Nephron (organoid): Measurements from ENCODE around the gene C3orf18.
A peak's percentile ranks its signal among the peaks of the same experiment; 100 is the strongest.

ENCODE experiments used
- H3K27ac Mint-ChIP-seq, 3 experiments: 2 replicates each; pipeline ENCODE4 v1.8.0; 2020; ENCODE audit warnings: mixed read lengths in 3 of 3, mild to moderate bottlenecking in 2 of 3, moderate library complexity in 1 of 3
- H3K27me3 Mint-ChIP-seq: 2 replicates; pipeline ENCODE4 v1.8.0; 2021; ENCODE audit warnings: low read depth, mild to moderate bottlenecking, moderate library complexity, mixed read lengths
- H3K36me3 Mint-ChIP-seq: 2 replicates; pipeline ENCODE4 v1.8.0; 2020; ENCODE audit warnings: low read depth, mixed read lengths
- H3K4me1 Mint-ChIP-seq: 2 replicates; pipeline ENCODE4 v1.8.0; 2020; ENCODE audit warnings: mixed read lengths
- H3K4me3 Mint-ChIP-seq, 3 experiments: 2 replicates each; pipeline ENCODE4 v1.8.0; 2020; ENCODE audit warnings: mild to moderate bottlenecking in 3 of 3, mixed read lengths in 3 of 3, moderate library complexity in 2 of 3
- H3K9me3 Mint-ChIP-seq: 2 replicates; pipeline ENCODE4 v1.8.0; 2020; ENCODE audit warnings: mixed read lengths
- CTCF ChIP-seq, 3 experiments: fragments of 200-600 bp; sonication (generic); IDR thresholded peaks; one replicate each; pipeline ENCODE4 v1.5.0; 2021; ENCODE audit warnings: antibody characterized with exemption in 3 of 3; ENCODE audit not compliant: unreplicated experiment in 3 of 3

The C3orf18 gene

GRCh38 chr3:50532062-50532705 lies 35.4 kb downstream of the C3orf18 start:
- Mint-ChIP-seq H3K4me3 (no peak overlapping the region), H3K36me3 (no peaks in the 10 kb centered on the region), H3K27ac (peak overlapping the region in 1 of 3 experiments; percentile 10), H3K9me3 (no peaks in the 10 kb centered on the region), H3K4me1 (peaks cover 28% of the 10 kb centered on the region), H3K27me3 (peaks cover 19% of the 10 kb centered on the region)
- TF ChIP-seq CTCF (IDR thresholded peaks at IDR 0.05; ENCODE audit: unreplicated experiment in 3 of 3) = peak in 1 of 3 experiments; percentile 8

GRCh38 chr3:50531201-50531600 lies 36.3 kb downstream of the C3orf18 start:
- no peak overlapping the region for H3K27ac Mint-ChIP-seq
- H3K27me3 Mint-ChIP-seq = peaks cover 19% of the 10 kb centered on the region
- H3K4me3 Mint-ChIP-seq = no peak overlapping the region
- H3K9me3 Mint-ChIP-seq = no peaks in the 10 kb centered on the region
- peaks cover 28% of the 10 kb centered on the region for H3K4me1 Mint-ChIP-seq
- TF ChIP-seq CTCF (IDR thresholded peaks at IDR 0.05; ENCODE audit: unreplicated experiment in 3 of 3) = no peak
- no peaks in the 10 kb centered on the region for H3K36me3 Mint-ChIP-seq

GRCh38 chr3:50530001-50530970 lies 37.3 kb downstream of the C3orf18 start:
- TF ChIP-seq CTCF (IDR thresholded peaks at IDR 0.05; ENCODE audit: unreplicated experiment in 3 of 3) = no peak
- H3K36me3 Mint-ChIP-seq = no peaks in the 10 kb centered on the region
- peak overlapping the region; percentile 40 to 64 (median 46) for H3K4me3 Mint-ChIP-seq
- no peaks in the 10 kb centered on the region for H3K9me3 Mint-ChIP-seq
- peaks cover 28% of the 10 kb centered on the region for H3K4me1 Mint-ChIP-seq
- peaks cover 19% of the 10 kb centered on the region for H3K27me3 Mint-ChIP-seq
- H3K27ac Mint-ChIP-seq = no peak overlapping the region

DNA sequence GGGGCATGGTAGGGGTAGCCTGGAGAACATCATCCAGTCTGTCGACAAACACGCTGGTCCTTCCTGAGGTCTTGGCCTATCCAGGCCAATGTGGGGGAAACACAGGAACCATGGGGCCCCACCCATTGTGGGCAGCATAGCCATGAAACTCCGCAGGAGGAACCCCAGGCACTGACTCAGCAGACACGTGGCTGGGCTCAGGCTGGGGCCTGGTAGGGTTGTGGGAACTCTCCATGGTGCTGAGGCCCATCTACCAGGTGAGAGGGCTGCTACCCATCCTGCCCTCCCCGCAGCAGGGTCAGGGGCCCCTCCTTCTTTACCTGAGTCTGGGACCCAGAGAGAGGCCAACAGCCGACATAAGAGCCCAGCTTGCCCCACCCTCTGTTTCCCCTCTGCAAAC lies 41.6 kb downstream of the C3orf18 start:
- Mint-ChIP-seq H3K9me3 (no peaks in the 10 kb centered on the region), H3K36me3 (no peaks in the 10 kb centered on the region), H3K4me1 (peaks cover 8% of the 10 kb centered on the region), H3K27ac (no peak overlapping the region), H3K27me3 (peaks cover 38% of the 10 kb centered on the region), H3K4me3 (no peak overlapping the region)
- TF ChIP-seq CTCF (IDR thresholded peaks at IDR 0.05; ENCODE audit: unreplicated experiment in 3 of 3) = no peak

DNA sequence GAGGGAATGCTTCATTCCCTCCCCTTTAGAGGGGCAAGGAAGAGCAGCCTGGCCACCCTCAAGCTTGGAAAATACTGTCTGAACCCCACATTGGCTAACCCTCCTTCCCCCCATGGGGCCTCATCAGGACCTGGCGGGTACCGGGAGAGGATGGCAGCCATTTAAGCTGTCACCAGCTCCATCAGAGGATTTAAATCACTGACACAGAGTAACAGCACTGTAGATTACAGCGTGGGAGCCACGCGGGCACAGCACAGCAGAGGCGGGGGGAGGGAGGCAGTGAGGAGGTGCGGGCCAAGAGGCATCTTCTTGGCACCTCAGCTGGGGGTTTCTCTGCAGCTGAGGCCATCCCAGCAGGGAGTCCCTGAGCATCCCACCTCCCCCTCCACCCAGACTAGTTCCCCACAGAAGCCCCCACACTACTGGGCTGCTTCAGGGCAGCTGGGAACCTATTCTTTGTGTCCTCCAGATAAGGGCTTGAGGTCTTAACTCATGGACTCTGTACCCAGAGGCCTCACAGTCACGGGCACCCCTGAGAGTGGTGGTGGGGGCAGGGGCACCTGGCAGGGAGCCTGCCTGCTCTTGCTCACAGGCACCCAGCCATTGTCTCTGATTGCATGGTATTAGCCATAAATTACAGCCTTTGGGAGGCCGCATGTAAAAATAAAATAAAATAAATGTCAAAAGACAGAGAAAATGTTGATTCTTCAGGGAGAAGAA lies 42.2 kb downstream of the C3orf18 start:
- Mint-ChIP-seq H3K27me3 (peaks cover 39% of the 10 kb centered on the region), H3K4me1 (peaks cover 8% of the 10 kb centered on the region), H3K36me3 (no peaks in the 10 kb centered on the region), H3K27ac (no peak overlapping the region), H3K9me3 (no peaks in the 10 kb centered on the region), H3K4me3 (no peak overlapping the region)
- no peak for TF ChIP-seq CTCF (IDR thresholded peaks at IDR 0.05; ENCODE audit: unreplicated experiment in 3 of 3)
